ENCODE results near the gene ABCC6. TPM values are rescaled to one million over a fixed set of nuclear protein-coding genes. Genes with fewer than 3 reads are reported as not detected.

Gene ABCC6
- total RNA-seq, 2 experiments from 2014 or later: not detected

GRCh38 chr16:16100631-16101030, 122.7 kb downstream of the ABCC6 start:
- CTCF ChIA-PET: no interaction called here
- POLR2A ChIA-PET: interaction anchor here (0.5 kb wide), 1 partner anchor 447 kb away, joined by 8 read pairs; no protein-coding TSS in a partner anchor

GRCh38 chr16:16099320-16099719, 124.0 kb downstream of the ABCC6 start:
- ChIA-PET CTCF (no interaction called here), POLR2A (interaction anchor here (0.6 kb wide), 1 partner anchor 1495 kb away, joined by 3 read pairs; no protein-coding TSS in a partner anchor)

Other genes with a start within 250 kb of the ABCC6 start
- 10 to 100 TPM; 16.3 to 17.7 TPM for gene NOMO3, start 9.0 kb upstream of the ABCC6 start, total RNA-seq
- gene NPIPA7, start 155.6 kb upstream of the ABCC6 start, total RNA-seq: 1 to 10 TPM; 6.9 to 7.3 TPM

Measured in activated CD8-positive, alpha-beta memory T cell treated with anti-CD3 and anti-CD28 coated beads for 36 hours (primary cell).